EL (cell line): Measurements from ENCODE around the gene TRIM49C.
"Not testable (repeated sequence)": the region's sequence is repeated elsewhere in the genome, so short reads cannot be mapped to it uniquely, and the experiment has no call there.

Experiments
- DNase-seq: peaks from one replicate; pipeline ENCODE4 v3.0.0-alpha.2; 2016

The TRIM49C gene

GRCh38 chr11:90030806-90031205 is at the start of gene TRIM49C:
TRIM49C (plus strand) TSS chr11:90031106; CDS start chr11:90035212, 4,106 bp downstream.
- not testable (repeated sequence) for DNase-seq

GRCh38 chr11:90024184-90024583 is 6.7 kb upstream of the TRIM49C start:
- DNase-seq: not testable (repeated sequence)

- DNase-seq: not testable (repeated sequence)
Observed at GRCh38 chr11:90051591-90052209, 20.8 kb downstream of the TRIM49C start.

GRCh38 chr11:90052311-90052710 is 21.4 kb downstream of the TRIM49C start:
- not testable (repeated sequence) for DNase-seq

- DNase-seq: not testable (repeated sequence)
Observed at GRCh38 chr11:90053545-90053944, 22.6 kb downstream of the TRIM49C start.

- DNase-seq: not testable (repeated sequence)
Observed at GRCh38 chr11:90085650-90086049, 54.7 kb downstream of the TRIM49C start, which contains the start of gene UBTFL1. UBTFL1 (plus strand) TSS chr11:90085950; CDS start chr11:90085950, 0 bp downstream.

GRCh38 chr11:90088731-90089130 is 57.8 kb downstream of the TRIM49C start:
- not testable (repeated sequence) for DNase-seq
